ENCODE data around the gene PTPRT.

The PTPRT gene

DNA sequence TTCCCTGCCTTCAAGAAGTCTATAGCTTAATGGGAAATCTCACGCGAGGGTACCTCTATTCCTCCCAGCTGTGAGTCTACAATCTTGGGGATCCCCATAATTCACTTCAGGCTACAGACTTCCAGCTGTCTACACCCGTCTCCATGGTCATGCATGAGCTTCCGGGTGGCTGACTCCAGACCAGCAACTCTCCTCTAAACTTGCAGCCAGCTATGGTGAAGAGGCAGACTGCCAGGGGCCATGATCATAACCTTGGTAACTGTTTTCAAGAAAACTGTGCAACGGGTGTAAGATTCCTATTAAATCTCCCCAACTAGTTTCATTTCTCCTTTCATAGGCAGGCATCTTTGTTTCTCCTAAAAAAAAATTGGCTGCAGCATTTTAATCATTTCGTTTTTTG lies 1037.1 kb downstream of the PTPRT start:
- DNase-seq: no peak

DNA sequence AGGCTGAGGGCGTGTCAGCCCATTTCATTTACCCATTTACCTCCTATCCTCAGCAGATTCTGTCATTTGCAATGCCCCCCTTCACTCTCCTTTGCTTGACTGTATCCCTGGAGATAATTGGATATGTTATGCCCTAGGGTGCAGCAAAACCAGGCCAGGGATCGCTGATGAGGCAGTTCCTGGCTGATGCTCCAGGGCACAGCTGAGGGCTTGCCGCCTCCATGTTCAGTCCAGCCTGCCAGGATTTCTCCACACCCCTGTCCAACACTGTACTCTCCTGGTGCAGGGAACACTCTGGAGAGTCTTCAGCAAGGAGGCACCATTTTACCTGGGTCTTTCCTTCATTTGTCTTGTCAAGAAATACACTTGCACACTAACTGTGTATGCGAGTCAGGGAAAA lies 1039.5 kb downstream of the PTPRT start:
- DNase-seq: no peak

GRCh38 chr20:42138729-42139128 lies 1051.0 kb downstream of the PTPRT start:
- DNase-seq: no peak

- no peak for DNase-seq
These were observed 1055.2 kb downstream of the PTPRT start for GRCh38 chr20:42134265-42135098.

GRCh38 chr20:42130810-42131596 lies 1058.7 kb downstream of the PTPRT start:
- no peak for DNase-seq

- DNase-seq: no peak
These were observed 1064.3 kb downstream of the PTPRT start for GRCh38 chr20:42125426-42125825.

GRCh38 chr20:42123981-42124473 lies 1065.7 kb downstream of the PTPRT start:
- DNase-seq: no peak

DNA sequence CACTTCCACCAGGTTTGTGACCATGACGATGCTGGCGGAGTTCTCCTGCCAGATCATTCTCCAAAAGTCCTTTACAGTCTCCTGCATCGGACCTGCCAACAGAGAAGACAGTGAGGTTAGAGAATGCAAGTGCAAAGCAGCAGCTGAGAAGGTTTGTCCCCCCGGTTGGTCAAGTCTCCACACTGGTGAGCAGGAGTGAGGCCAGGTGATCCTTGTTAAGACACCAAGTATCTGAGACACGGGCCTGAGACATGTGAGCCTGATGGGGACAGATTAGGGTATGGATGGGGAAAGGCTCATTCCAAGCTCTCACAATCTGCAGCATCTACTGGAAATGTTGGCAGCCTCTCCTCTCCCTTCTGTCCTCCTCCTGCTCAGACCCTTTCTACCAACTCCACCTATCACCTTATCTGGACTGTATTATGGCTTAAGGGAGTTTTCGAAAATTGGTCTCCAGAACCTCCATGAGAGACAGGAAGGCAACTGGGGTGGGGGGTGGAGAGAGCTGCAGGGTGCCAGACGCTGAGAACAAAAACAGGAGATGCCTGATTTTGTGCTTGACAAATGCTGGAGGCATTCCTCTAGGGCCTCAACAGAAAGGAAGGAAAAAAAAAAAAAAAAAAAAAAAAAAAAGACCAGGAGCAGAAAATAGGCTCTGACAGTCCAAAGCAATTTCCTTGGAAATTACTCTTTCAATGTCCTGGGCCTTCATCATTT lies 1071.1 kb downstream of the PTPRT start:
- DNase-seq: no peak

GRCh38 chr20:42118001-42118400 lies 1071.7 kb downstream of the PTPRT start:
- DNase-seq: no peak

GRCh38 chr20:42113236-42113635 lies 1076.5 kb downstream of the PTPRT start:
- DNase-seq: no peak

- no peak for DNase-seq
These were observed 1077.5 kb downstream of the PTPRT start for GRCh38 chr20:42112161-42112560.

GRCh38 chr20:42111349-42111748 lies 1078.4 kb downstream of the PTPRT start:
- DNase-seq: no peak

DNA sequence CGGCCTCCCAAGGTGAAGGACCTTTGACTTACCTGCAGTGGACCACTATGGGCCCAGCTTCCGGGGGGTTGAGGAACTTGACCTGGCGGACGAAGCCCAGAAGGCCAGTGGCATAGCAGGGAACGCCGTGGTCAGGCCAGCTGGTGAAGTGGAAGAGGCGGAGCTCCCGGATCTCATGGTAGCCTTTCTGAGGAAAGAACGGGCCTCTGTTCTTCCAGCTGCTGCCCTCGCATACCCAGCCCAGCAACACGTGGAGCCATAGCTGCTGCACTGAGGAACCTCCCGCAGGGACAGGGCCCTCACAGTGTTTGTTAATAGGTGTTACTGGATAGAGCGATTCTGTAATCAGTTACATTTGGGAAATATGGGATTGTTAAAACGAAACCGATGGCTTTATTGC lies 1079.4 kb downstream of the PTPRT start:
- no peak for DNase-seq

DNA sequence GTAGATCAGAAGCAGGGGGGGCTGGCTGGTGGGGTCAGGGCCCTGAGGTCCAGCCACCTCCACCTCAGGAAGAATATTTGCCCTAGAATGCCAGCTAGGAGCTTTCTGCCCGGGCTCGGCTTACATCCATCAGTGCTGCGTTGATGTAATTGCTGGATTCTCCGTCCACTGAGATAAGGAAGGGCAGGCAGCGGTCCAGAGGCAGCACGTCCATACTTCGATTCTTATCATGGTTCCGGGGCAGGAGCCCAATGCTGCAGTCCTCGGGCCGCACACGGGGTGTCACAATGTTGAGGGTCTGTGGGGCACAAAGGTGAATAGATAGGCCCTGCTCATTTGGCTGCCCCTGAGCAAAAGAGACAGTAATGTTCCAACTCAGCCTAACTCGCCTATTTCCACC lies 1087.7 kb downstream of the PTPRT start:
- DNase-seq: no peak

GRCh38 chr20:42100137-42100704 lies 1089.5 kb downstream of the PTPRT start:
- DNase-seq: no peak

GRCh38 chr20:42099101-42099500 lies 1090.6 kb downstream of the PTPRT start:
- DNase-seq: no peak

DNA sequence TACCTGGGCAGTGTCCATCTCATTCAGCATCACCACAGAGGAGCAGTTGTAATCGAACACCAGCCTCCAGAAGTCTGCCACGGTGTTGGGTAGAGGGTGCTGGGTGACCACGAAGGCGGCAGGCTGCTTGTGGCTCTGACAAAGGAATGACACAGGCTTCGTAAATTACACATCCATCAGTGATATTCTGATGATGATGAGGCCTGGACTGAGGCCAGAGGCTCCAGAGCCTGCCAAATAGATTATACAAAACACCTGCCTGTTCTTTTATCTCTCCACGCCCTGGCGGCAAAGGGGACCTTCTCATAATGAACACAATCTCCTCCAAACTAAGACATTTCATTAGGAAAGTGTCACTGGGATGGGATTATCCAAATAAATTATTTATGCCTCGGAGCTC lies 1091.3 kb downstream of the PTPRT start:
- DNase-seq: no peak

GRCh38 chr20:42097741-42098140 lies 1092.0 kb downstream of the PTPRT start:
- DNase-seq: no peak

GRCh38 chr20:42095221-42095620 lies 1094.5 kb downstream of the PTPRT start:
- DNase-seq: no peak

- DNase-seq: no peak
These were observed 1095.9 kb downstream of the PTPRT start for GRCh38 chr20:42093542-42094440.

DNA sequence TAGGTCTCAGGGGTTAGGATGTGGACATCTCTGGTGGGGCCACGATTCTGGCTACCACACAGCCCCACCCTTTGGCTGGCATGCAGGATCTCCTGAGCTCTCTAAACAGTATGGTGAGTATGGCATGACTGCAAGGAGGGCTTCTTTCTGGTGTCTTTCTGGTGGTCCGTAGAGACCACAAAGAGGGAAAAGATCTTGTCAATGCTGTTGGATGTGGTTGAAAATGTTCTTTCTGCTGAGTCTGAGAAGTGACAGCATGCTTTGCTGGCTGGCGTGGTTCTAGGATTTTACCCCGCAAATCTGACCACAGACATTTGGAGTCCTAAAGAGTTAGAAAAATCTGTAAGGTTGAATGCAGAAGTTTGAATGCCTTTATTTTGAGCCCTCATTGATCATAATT lies 1096.7 kb downstream of the PTPRT start:
- no peak for DNase-seq

- DNase-seq: no peak
These were observed 1104.3 kb downstream of the PTPRT start for GRCh38 chr20:42085366-42085765.

All from CD4-positive, alpha-beta T cell treated with Interleukin-1 beta for 1 hour (primary cell).